ENCODE measurements around the gene RBBP4. TPM values are rescaled to one million over a fixed set of nuclear protein-coding genes. Genes with fewer than 3 reads are reported as not detected.

Gene RBBP4
- total RNA-seq, 1 donor from 2014 or later: 80.3 TPM

GRCh38 chr1:32728413-32729077, 77.5 kb downstream of the RBBP4 start:
- no peak overlapping the region for H3K4me3 ChIP-seq
- intact Hi-C loops (cut with DNase I): no loop called here
- peak in 1 of 2 donors; percentile 85 for DNase-seq (ENCODE audit: extremely low spot score in 2 of 2)
- no peaks in the 10 kb centered on the region for H3K36me3 ChIP-seq
- H3K4me1 ChIP-seq: peaks cover 14% of the 10 kb centered on the region
- H3K27me3 ChIP-seq: no peaks in the 10 kb centered on the region
- H3K27ac ChIP-seq: no peak overlapping the region
- no peaks in the 10 kb centered on the region for H3K9me3 ChIP-seq
- TF ChIP-seq CTCF (IDR thresholded peaks at IDR 0.05) (no peak), POLR2AphosphoS5 (IDR thresholded peaks at IDR 0.05; ENCODE audit: insufficient read depth in 1 of 2, low read depth in 1 of 2) (no peak), POLR2A (IDR thresholded peaks at IDR 0.05) (no peak)

- no peak overlapping the region for H3K4me3 ChIP-seq
- no peaks in the 10 kb centered on the region for H3K36me3 ChIP-seq
- H3K27ac ChIP-seq: no peak overlapping the region
- no peak for DNase-seq (ENCODE audit: extremely low spot score in 2 of 2)
- peaks cover 13% of the 10 kb centered on the region for H3K4me1 ChIP-seq
- TF ChIP-seq POLR2AphosphoS5 (IDR thresholded peaks at IDR 0.05; ENCODE audit: insufficient read depth in 1 of 2, low read depth in 1 of 2): no peak
- no peak for TF ChIP-seq CTCF (IDR thresholded peaks at IDR 0.05)
- no peak for TF ChIP-seq POLR2A (IDR thresholded peaks at IDR 0.05)
- no peaks in the 10 kb centered on the region for H3K9me3 ChIP-seq
- no peaks in the 10 kb centered on the region for H3K27me3 ChIP-seq
- intact Hi-C loops (cut with DNase I): no loop called here
Measured at GRCh38 chr1:32729254-32730046, 78.4 kb downstream of the RBBP4 start.

- no peaks in the 10 kb centered on the region for H3K4me1 ChIP-seq
- no peak overlapping the region for H3K4me3 ChIP-seq
- TF ChIP-seq POLR2AphosphoS5 (IDR thresholded peaks at IDR 0.05; ENCODE audit: insufficient read depth in 1 of 2, low read depth in 1 of 2): no peak
- TF ChIP-seq CTCF (IDR thresholded peaks at IDR 0.05): no peak
- no peak for TF ChIP-seq POLR2A (IDR thresholded peaks at IDR 0.05)
- H3K9me3 ChIP-seq: no peaks in the 10 kb centered on the region
- no peak for DNase-seq (ENCODE audit: extremely low spot score in 2 of 2)
- intact Hi-C loops (cut with DNase I): no loop called here
- H3K36me3 ChIP-seq: no peaks in the 10 kb centered on the region
- H3K27ac ChIP-seq: no peak overlapping the region
- no peaks in the 10 kb centered on the region for H3K27me3 ChIP-seq
Measured at GRCh38 chr1:32733582-32734321, 82.7 kb downstream of the RBBP4 start.

Small RNA genes within 50 kb of the gene (small RNA-seq; reads per million reads assigned to genes)
- not detected for gene RF00019

Other genes starting within 250 kb of the RBBP4 start
- gene ZBTB8B, start 186.1 kb upstream of the RBBP4 start, total RNA-seq: not detected
- gene ZBTB8A, start 111.8 kb upstream of the RBBP4 start, total RNA-seq: 10.1 TPM
- gene ZBTB8OS, start 658 bp upstream of the RBBP4 start, total RNA-seq: 17.4 TPM
- gene SYNC, start 51.6 kb downstream of the RBBP4 start, total RNA-seq: 13.0 TPM
- gene YARS1, start 166.2 kb downstream of the RBBP4 start, total RNA-seq: 41.3 TPM
- gene S100PBP, start 166.4 kb downstream of the RBBP4 start, total RNA-seq: 19.6 TPM
- gene FNDC5, start 219.7 kb downstream of the RBBP4 start, total RNA-seq: 4.7 TPM
- gene HPCA, start 235.3 kb downstream of the RBBP4 start, total RNA-seq: not detected